ENCODE measurements around the gene PPT1.

DNA sequence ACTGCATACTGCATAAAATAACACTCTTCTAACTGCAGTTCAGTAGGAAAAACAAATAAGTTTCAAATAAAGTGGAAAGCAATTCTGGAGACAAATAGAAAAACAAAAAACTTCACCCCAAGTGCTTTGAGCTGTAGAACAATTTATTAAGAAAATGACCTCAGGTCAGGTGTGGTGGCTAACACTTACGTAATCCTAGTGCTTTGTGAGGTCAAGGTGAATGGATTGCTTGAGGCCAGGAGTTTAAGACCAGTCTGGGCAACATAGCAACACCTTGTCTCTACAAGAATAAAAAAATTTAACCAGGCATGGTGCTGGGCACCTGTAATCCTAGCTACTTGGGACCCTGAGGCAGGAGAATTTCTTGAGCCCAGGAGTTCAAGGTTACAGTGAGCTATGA is 5.0 kb upstream of the PPT1 start:
- TF ChIP-seq RFX1 (IDR thresholded peaks at IDR 0.05) (no peak), DMTF1 (CRISPR knock-in tag; IDR thresholded peaks at IDR 0.05) (no peak), SETDB1 (CRISPR knock-in tag; IDR thresholded peaks at IDR 0.05; ENCODE audit: borderline replicate concordance) (no peak), POLR2AphosphoS2 (IDR thresholded peaks at IDR 0.05; ENCODE audit: low read depth, low read length) (no peak), ZNF451 (CRISPR knock-in tag; IDR thresholded peaks at IDR 0.05) (no peak), TARDBP (CRISPR knock-in tag; IDR thresholded peaks at IDR 0.05) (no peak)
- TF ChIP-seq, protein P1, sequence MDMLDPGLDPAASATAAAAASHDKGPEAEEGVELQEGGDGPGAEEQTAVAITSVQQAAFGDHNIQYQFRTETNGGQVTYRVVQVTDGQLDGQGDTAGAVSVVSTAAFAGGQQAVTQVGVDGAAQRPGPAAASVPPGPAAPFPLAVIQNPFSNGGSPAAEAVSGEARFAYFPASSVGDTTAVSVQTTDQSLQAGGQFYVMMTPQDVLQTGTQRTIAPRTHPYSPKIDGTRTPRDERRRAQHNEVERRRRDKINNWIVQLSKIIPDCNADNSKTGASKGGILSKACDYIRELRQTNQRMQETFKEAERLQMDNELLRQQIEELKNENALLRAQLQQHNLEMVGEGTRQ (IDR thresholded peaks at IDR 0.05; ENCODE audit: low read depth, low read length) = no peak
- TF ChIP-seq, protein P1 (CRISPR knock-in tag; IDR thresholded peaks at IDR 0.05; ENCODE audit: borderline replicate concordance) = no peak
- TF ChIP-seq, protein P2, sequence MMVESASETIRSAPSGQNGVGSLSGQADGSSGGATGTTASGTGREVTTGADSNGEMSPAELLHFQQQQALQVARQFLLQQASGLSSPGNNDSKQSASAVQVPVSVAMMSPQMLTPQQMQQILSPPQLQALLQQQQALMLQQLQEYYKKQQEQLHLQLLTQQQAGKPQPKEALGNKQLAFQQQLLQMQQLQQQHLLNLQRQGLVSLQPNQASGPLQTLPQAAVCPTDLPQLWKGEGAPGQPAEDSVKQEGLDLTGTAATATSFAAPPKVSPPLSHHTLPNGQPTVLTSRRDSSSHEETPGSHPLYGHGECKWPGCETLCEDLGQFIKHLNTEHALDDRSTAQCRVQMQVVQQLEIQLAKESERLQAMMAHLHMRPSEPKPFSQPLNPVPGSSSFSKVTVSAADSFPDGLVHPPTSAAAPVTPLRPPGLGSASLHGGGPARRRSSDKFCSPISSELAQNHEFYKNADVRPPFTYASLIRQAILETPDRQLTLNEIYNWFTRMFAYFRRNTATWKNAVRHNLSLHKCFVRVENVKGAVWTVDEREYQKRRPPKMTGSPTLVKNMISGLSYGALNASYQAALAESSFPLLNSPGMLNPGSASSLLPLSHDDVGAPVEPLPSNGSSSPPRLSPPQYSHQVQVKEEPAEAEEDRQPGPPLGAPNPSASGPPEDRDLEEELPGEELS (CRISPR knock-in tag; IDR thresholded peaks at IDR 0.05) = no peak
